ENCODE measurements around the gene NUMB.

GRCh38 chr14:73342670-73343069 lies 115.7 kb downstream of the NUMB start:
- TF ChIP-seq ATF3 (CRISPR knock-in tag; conservative IDR thresholded peaks at IDR 0.05) = no peak
- TF ChIP-seq, protein P1, sequence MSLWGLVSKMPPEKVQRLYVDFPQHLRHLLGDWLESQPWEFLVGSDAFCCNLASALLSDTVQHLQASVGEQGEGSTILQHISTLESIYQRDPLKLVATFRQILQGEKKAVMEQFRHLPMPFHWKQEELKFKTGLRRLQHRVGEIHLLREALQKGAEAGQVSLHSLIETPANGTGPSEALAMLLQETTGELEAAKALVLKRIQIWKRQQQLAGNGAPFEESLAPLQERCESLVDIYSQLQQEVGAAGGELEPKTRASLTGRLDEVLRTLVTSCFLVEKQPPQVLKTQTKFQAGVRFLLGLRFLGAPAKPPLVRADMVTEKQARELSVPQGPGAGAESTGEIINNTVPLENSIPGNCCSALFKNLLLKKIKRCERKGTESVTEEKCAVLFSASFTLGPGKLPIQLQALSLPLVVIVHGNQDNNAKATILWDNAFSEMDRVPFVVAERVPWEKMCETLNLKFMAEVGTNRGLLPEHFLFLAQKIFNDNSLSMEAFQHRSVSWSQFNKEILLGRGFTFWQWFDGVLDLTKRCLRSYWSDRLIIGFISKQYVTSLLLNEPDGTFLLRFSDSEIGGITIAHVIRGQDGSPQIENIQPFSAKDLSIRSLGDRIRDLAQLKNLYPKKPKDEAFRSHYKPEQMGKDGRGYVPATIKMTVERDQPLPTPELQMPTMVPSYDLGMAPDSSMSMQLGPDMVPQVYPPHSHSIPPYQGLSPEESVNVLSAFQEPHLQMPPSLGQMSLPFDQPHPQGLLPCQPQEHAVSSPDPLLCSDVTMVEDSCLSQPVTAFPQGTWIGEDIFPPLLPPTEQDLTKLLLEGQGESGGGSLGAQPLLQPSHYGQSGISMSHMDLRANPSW (CRISPR knock-in tag; conservative IDR thresholded peaks at IDR 0.05; ENCODE audit: low read depth) = no peak

All from WTC11 (cell line).